Gastroesophageal sphincter (tissue), 3 donors: ENCODE data around the gene PRR5L.

Experiments used
- CTCF ChIP-seq, 4 experiments: fragments of 200-600 bp in 2 of 4; fragments of 450-650 bp in 2 of 4; sonication (generic) in 1 of 4; IDR thresholded peaks; one replicate each; pipeline ENCODE4 v1.5.1; 2017 to 2019; ENCODE audit warnings: antibody characterized with exemption in 4 of 4, mild to moderate bottlenecking in 2 of 4, moderate library complexity in 2 of 4
- POLR2A ChIP-seq, 2 donors: fragments of 450-650 bp; IDR thresholded peaks; one replicate each; pipeline ENCODE4 v1.6.1; 2017; ENCODE audit warnings: antibody characterized with exemption in 2 of 2, mild to moderate bottlenecking in 2 of 2, moderate library complexity in 1 of 2
- POLR2AphosphoS5 ChIP-seq: sonication (generic); formaldehyde crosslinking; IDR thresholded peaks from one replicate; pipeline ENCODE4 v1.6.1; 2017; ENCODE audit warnings: antibody characterized with exemption

- TF ChIP-seq CTCF (IDR thresholded peaks at IDR 0.05) (no peak), POLR2A (IDR thresholded peaks at IDR 0.05) (no peak), POLR2AphosphoS5 (no peak)
Observed at GRCh38 chr11:36357831-36358230, 61.7 kb downstream of the PRR5L start.
